RWPE1 (cell line): ENCODE data around the gene DCLK2.

ENCODE experiments used
- CTCF ChIA-PET: fragments of 350-600 bp; sonication (Branson Sonifier 250); formaldehyde crosslinking; extraction: SDS; loops from one replicate; lab custom pipeline; 2021; lab: Yijun Ruan, JAX
- POLR2A ChIA-PET: fragments of 400-600 bp; formaldehyde crosslinking; extraction: SDS; loops from one replicate; lab custom pipeline; 2020; ENCODE audit warnings: antibody characterized with exemption; ENCODE audit not compliant: low non-redundant PET; lab: Yijun Ruan, JAX
- DNase-seq: peaks from one replicate; pipeline ENCODE4 v3.0.0; 2012; ENCODE audit warnings: low spot score
- H3K27ac ChIP-seq: fragments of 450-650 bp; 2 replicates; pipeline ENCODE4 v1.5.1; 2017
- TF ChIP-seq, protein P1 (sequence below): fragments of 450-650 bp; conservative IDR thresholded peaks from 2 replicates; pipeline ENCODE4 v1.5.1; 2017; ENCODE audit warnings: low read depth, mild to moderate bottlenecking

DCLK2 gene

DNA sequence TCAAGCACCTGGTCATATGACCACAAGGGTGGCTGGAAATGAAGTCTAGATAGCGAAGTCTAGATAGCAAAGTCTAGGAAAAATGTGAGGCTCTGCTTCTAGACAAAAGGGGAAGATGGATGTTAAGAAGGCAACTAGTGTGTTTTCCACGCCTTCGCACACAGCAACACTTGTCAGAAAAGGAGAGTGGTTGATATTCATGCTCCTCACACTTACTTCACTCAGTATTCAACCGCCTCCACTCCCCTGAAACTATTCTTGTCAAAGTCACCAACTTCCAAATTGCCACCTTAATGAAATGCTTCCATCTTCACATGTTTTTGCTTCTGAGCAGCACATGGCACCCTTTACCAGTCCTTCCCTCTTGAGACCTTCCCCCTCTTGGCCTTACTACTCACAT lies 27.7 kb upstream of the DCLK2 start:
- POLR2A ChIA-PET, result no interaction called here
- no peak overlapping the region for H3K27ac ChIP-seq
- TF ChIP-seq, protein P1, sequence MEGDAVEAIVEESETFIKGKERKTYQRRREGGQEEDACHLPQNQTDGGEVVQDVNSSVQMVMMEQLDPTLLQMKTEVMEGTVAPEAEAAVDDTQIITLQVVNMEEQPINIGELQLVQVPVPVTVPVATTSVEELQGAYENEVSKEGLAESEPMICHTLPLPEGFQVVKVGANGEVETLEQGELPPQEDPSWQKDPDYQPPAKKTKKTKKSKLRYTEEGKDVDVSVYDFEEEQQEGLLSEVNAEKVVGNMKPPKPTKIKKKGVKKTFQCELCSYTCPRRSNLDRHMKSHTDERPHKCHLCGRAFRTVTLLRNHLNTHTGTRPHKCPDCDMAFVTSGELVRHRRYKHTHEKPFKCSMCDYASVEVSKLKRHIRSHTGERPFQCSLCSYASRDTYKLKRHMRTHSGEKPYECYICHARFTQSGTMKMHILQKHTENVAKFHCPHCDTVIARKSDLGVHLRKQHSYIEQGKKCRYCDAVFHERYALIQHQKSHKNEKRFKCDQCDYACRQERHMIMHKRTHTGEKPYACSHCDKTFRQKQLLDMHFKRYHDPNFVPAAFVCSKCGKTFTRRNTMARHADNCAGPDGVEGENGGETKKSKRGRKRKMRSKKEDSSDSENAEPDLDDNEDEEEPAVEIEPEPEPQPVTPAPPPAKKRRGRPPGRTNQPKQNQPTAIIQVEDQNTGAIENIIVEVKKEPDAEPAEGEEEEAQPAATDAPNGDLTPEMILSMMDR, result no peak
- no peak for DNase-seq
- CTCF ChIA-PET, result no interaction called here

DNA sequence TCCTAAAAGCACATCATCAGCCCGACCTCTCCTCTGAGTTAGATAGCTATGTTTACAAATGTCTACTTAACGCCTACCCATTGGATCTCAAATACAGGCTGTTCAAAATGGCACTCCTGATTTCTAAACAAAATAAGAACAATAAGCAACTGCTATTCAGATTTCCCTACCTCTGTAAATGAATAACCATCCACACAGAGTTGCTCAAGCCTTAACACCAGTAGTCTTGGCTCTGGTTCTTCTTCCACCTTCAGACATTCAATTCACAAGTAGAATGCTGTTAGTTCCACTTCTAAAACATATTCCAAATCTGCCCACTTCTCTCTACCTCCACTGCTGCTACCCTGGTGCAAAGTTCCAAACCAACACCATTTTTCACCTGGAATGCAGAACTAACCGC lies 27.1 kb upstream of the DCLK2 start:
- POLR2A ChIA-PET, result no interaction called here
- no peak for DNase-seq
- TF ChIP-seq, protein P1, result no peak
- H3K27ac ChIP-seq, result no peak overlapping the region
- CTCF ChIA-PET, result no interaction called here

DNA sequence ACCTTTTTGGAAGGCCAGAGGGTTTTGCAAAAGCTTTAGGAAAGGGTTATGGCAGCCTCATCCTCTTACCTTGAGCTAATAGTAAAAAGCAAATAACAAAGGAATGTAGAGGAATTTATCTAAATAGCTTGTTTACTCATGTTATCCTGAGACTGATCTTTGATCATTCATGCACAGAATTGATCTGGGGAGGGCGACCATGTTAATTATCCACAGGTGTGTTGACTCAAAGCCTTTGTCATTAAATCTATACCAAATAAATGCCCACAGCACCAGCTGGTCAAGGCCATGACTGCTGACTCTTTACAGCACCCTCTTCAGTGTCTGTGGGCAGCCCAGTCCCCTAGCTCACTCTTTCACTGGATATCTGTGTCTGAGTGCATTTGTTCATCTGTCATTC lies 22.8 kb upstream of the DCLK2 start:
- no peak for DNase-seq
- H3K27ac ChIP-seq, result no peak overlapping the region
- TF ChIP-seq, protein P1, result no peak
- POLR2A ChIA-PET, result no interaction called here
- CTCF ChIA-PET, result interaction anchor here (0.6 kb wide), 1 partner anchor 102 kb away, joined by 7 read pairs; no protein-coding TSS in a partner anchor

DNA sequence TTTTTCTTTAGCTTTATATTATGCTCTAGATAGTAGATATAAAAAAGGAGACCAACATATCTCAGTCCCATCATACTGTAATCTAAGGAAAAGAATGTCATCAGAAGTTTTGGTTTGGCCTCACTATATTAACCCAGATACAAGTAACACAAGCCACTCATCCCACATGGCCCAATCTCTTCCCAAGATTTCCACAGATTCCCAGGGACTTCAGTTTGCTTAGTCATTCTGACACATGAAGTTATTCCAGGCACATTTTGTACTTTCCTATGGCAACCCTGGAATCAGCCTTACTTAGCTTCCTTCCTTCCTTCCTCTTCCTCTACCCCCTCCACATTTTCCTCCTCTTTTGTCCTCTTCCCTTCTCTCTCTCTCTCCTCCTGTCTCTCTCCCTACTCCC lies 21.7 kb upstream of the DCLK2 start:
- no peak overlapping the region for H3K27ac ChIP-seq
- POLR2A ChIA-PET, result no interaction called here
- CTCF ChIA-PET, result no interaction called here
- TF ChIP-seq, protein P1, result no peak
- no peak for DNase-seq

DNA sequence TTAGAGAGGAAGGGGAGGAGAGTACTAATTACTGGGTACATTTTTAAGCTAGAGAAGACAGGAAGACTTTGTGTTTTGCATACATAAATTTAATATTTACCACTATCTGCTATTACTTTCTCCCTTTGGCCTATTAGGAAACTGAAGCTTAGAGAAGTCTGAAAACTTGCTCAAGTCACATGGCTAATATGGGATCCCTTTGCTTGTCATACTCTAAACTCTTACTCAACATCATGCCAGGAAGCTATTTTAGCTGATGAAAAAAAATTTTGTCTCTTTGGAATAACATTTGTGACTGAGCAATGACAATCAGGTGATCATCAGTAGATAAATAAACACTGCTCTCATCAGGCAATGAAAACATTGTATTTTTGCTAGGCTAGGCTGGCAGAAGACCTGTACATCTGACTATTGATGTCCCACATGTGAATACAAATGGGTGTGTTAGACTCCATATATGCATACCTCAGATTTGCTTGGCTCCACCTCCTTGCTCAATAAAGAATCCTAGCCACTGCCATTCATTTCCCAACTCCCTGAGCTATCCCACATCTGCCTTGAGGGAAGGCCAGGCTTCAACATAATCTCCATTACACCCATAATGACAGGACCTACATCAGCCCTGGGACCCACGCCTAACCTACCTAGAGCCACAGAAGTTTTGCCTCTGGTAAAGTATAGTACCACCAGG lies 17.0 kb upstream of the DCLK2 start:
- CTCF ChIA-PET, result no interaction called here
- DNase-seq, result no peak
- H3K27ac ChIP-seq, result no peak overlapping the region
- POLR2A ChIA-PET, result no interaction called here
- TF ChIP-seq, protein P1, result no peak

DNA sequence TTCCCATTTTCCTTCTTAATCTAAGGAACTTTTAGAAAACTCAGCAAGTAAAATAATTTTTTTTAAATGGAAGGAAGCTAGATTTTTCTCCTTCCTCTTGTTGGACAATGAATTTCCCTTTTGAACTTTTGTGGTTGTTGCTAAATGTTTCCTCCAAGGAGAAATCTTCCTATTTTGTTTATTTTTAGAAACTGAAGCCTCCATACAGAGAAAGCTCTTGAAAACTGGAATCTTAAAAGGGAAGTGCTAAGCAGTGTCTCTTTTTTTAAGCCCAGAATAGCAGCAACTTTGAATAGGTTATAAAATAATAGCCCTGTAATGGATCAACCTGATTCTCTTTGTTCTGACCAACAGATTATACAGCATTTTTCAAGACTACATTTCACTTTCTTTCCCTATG lies 15.1 kb upstream of the DCLK2 start:
- H3K27ac ChIP-seq, result no peak overlapping the region
- no peak for DNase-seq
- ChIA-PET CTCF (no interaction called here), POLR2A (no interaction called here)
- TF ChIP-seq, protein P1, result no peak
